ENCODE results near the gene B3GNT7.

B3GNT7 gene

GRCh38 chr2:231384109-231384435, 11.4 kb upstream of the B3GNT7 start:
- DNase-seq (ENCODE audit: low read depth, low spot score), result no peak

- no peak for DNase-seq (ENCODE audit: low read depth, low spot score)
These were observed 10.5 kb upstream of the B3GNT7 start for GRCh38 chr2:231384970-231385369.

- DNase-seq (ENCODE audit: low read depth, low spot score), result no peak
These were observed 10.1 kb upstream of the B3GNT7 start for GRCh38 chr2:231385429-231385828.

GRCh38 chr2:231386446-231386845, 9.1 kb upstream of the B3GNT7 start:
- DNase-seq (ENCODE audit: low read depth, low spot score), result no peak

GRCh38 chr2:231387904-231388724, 7.4 kb upstream of the B3GNT7 start:
- DNase-seq (ENCODE audit: low read depth, low spot score), result peak; percentile 70

- no peak for DNase-seq (ENCODE audit: low read depth, low spot score)
These were observed 6.7 kb upstream of the B3GNT7 start for GRCh38 chr2:231388725-231389346.

GRCh38 chr2:231390667-231391066, 4.8 kb upstream of the B3GNT7 start:
- DNase-seq (ENCODE audit: low read depth, low spot score), result no peak

- no peak for DNase-seq (ENCODE audit: low read depth, low spot score)
These were observed 3.5 kb upstream of the B3GNT7 start for GRCh38 chr2:231391981-231392380.

- no peak for DNase-seq (ENCODE audit: low read depth, low spot score)
These were observed 2.9 kb upstream of the B3GNT7 start for GRCh38 chr2:231392431-231393148.

- no peak for DNase-seq (ENCODE audit: low read depth, low spot score)
These were observed 2.1 kb upstream of the B3GNT7 start for GRCh38 chr2:231393149-231394131.

- no peak for DNase-seq (ENCODE audit: low read depth, low spot score)
These were observed 1.0 kb upstream of the B3GNT7 start for GRCh38 chr2:231394211-231395141.

- no peak for DNase-seq (ENCODE audit: low read depth, low spot score)
These were observed 730 bp downstream of the B3GNT7 start for GRCh38 chr2:231396058-231396821.

GRCh38 chr2:231397011-231397927, 1.8 kb downstream of the B3GNT7 start:
- no peak for DNase-seq (ENCODE audit: low read depth, low spot score)

GRCh38 chr2:231397928-231398294, 2.4 kb downstream of the B3GNT7 start:
- no peak for DNase-seq (ENCODE audit: low read depth, low spot score)

GRCh38 chr2:231398585-231398984, 3.1 kb downstream of the B3GNT7 start:
- DNase-seq (ENCODE audit: low read depth, low spot score), result no peak

- DNase-seq (ENCODE audit: low read depth, low spot score), result no peak
These were observed 3.7 kb downstream of the B3GNT7 start for GRCh38 chr2:231399046-231399852.

- DNase-seq (ENCODE audit: low read depth, low spot score), result no peak
These were observed 4.6 kb downstream of the B3GNT7 start for GRCh38 chr2:231399853-231400680.

Measured in brain pericyte (primary cell).